Stimulated activated CD8-positive, alpha-beta memory T cell treated with anti-CD3 and anti-CD28 coated beads, Interleukin-4, amount 100 ng/mL, for 1 hour (primary cell): ENCODE results near the gene SELENOV.

Source experiments
- DNase-seq, 2 donors: peaks; one replicate each; pipeline ENCODE4 v3.0.0-alpha.2; 2020; ENCODE audit warnings: low read depth in 2 of 2, low spot score in 1 of 2

The SELENOV gene

GRCh38 chr19:39555883-39556282 is 40.9 kb downstream of the SELENOV start:
- DNase-seq = no peak

GRCh38 chr19:39557811-39558623 is 43.1 kb downstream of the SELENOV start:
- no peak for DNase-seq

GRCh38 chr19:39558624-39559117 is 43.7 kb downstream of the SELENOV start:
- DNase-seq = no peak

GRCh38 chr19:39563408-39563807 is 48.5 kb downstream of the SELENOV start:
- DNase-seq = no peak

- DNase-seq = no peak
These were observed 51.1 kb downstream of the SELENOV start for GRCh38 chr19:39566064-39566463.

GRCh38 chr19:39568604-39569003 is 53.7 kb downstream of the SELENOV start:
- no peak for DNase-seq
